Superior temporal gyrus (tissue), 1 donor: ENCODE measurements around the gene HJURP.

Experiments
- DNase-seq: peaks from one replicate; pipeline ENCODE4 v3.0.0-alpha.2; 2016; ENCODE audit errors: extremely low spot score

The HJURP gene

GRCh38 chr2:233813236-233814055 lies 40.9 kb downstream of the HJURP start:
- DNase-seq, result no peak

GRCh38 chr2:233811732-233812131 lies 42.6 kb downstream of the HJURP start:
- no peak for DNase-seq

GRCh38 chr2:233811087-233811486 lies 43.2 kb downstream of the HJURP start:
- no peak for DNase-seq

GRCh38 chr2:233810385-233810784 lies 44.0 kb downstream of the HJURP start:
- no peak for DNase-seq

GRCh38 chr2:233807966-233808935 lies 46.1 kb downstream of the HJURP start:
- no peak for DNase-seq

GRCh38 chr2:233807215-233807865 lies 47.0 kb downstream of the HJURP start:
- DNase-seq, result no peak

GRCh38 chr2:233803994-233804393 lies 50.3 kb downstream of the HJURP start:
- no peak for DNase-seq

- DNase-seq, result no peak
These were observed 50.9 kb downstream of the HJURP start for GRCh38 chr2:233803292-233803911.

- DNase-seq, result no peak
These were observed 52.1 kb downstream of the HJURP start for GRCh38 chr2:233802132-233802815.

- peak; percentile 18 for DNase-seq
These were observed 52.8 kb downstream of the HJURP start for GRCh38 chr2:233801357-233802131.

GRCh38 chr2:233800208-233800607 lies 54.1 kb downstream of the HJURP start:
- no peak for DNase-seq

- DNase-seq, result no peak
These were observed 54.6 kb downstream of the HJURP start for GRCh38 chr2:233799716-233800115.

- no peak for DNase-seq
These were observed 55.2 kb downstream of the HJURP start for GRCh38 chr2:233799087-233799665.

GRCh38 chr2:233798335-233799086 lies 55.8 kb downstream of the HJURP start:
- no peak for DNase-seq

GRCh38 chr2:233796254-233796653 lies 58.1 kb downstream of the HJURP start:
- DNase-seq, result no peak

GRCh38 chr2:233795735-233796171 lies 58.6 kb downstream of the HJURP start:
- DNase-seq, result no peak

- DNase-seq, result no peak
These were observed 60.1 kb downstream of the HJURP start for GRCh38 chr2:233794128-233794658.

- DNase-seq, result no peak
These were observed 60.7 kb downstream of the HJURP start for GRCh38 chr2:233793465-233794127.
